HepG2 (cell line): ENCODE measurements around the gene RPUSD4. TPM values are rescaled to one million over a fixed set of nuclear protein-coding genes. Genes with fewer than 3 reads are reported as not detected.
A peak's percentile ranks its signal among the peaks of the same experiment; 100 is the strongest.

ENCODE experiments used
- CBFB ChIP-seq: sonication (generic); formaldehyde crosslinking; IDR thresholded peaks from 2 replicates; pipeline ENCODE4 v1.4.0; 2020; ENCODE audit warnings: missing genetic modification reagents
- HIC2 ChIP-seq: sonication (generic); formaldehyde crosslinking; IDR thresholded peaks from 2 replicates; pipeline ENCODE4 v1.9.0; 2022; ENCODE audit warnings: low read depth, missing genetic modification reagents
- HIVEP1 ChIP-seq: sonication (generic); formaldehyde crosslinking; IDR thresholded peaks from 2 replicates; pipeline ENCODE4 v1.4.0; 2020; ENCODE audit warnings: mild to moderate bottlenecking, missing genetic modification reagents
- NFAT5 ChIP-seq: sonication (generic); formaldehyde crosslinking; IDR thresholded peaks from 2 replicates; pipeline ENCODE4 v1.4.0; 2020; ENCODE audit warnings: missing genetic modification reagents
- RERE ChIP-seq: IDR thresholded peaks from 2 replicates; pipeline ENCODE4 v1.6.1; 2016; ENCODE audit warnings: low read depth, missing genetic modification reagents, missing compliant biosample characterization
- THRA ChIP-seq: sonication (generic); formaldehyde crosslinking; IDR thresholded peaks from 2 replicates; pipeline ENCODE4 v1.4.0; 2020; ENCODE audit warnings: missing genetic modification reagents, borderline replicate concordance
- ZNF510 ChIP-seq: sonication (generic); formaldehyde crosslinking; IDR thresholded peaks from 2 replicates; pipeline ENCODE4 v1.4.0; 2020; ENCODE audit warnings: low read depth, mild to moderate bottlenecking, missing genetic modification reagents
- ZNF547 ChIP-seq: sonication (generic); formaldehyde crosslinking; IDR thresholded peaks from 2 replicates; pipeline ENCODE4 v1.5.1; 2020; ENCODE audit warnings: mild to moderate bottlenecking, missing genetic modification reagents
- ZNF766 ChIP-seq: sonication (generic); formaldehyde crosslinking; IDR thresholded peaks from 2 replicates; pipeline ENCODE4 v1.5.0; 2020; ENCODE audit warnings: missing genetic modification reagents, borderline replicate concordance
- ZNF770 ChIP-seq: sonication (generic); formaldehyde crosslinking; IDR thresholded peaks from 2 replicates; pipeline ENCODE4 v1.5.0; 2020; ENCODE audit warnings: mild to moderate bottlenecking, missing genetic modification reagents
- polyA plus RNA-seq, 8 experiments: library from polyadenylated mRNA; depleted of rRNA in 3 of 8; stranded (reverse) in 7 of 8; unstranded in 1 of 8; fragments of >200 nt; fragmentation: Illumina TruSeq in 4 of 8; extraction: Trizol in 4 of 8; gene quantifications; 2 replicates each; pipeline versions ENCODE4 v1.2.1 to v1.2.3, GENCODE V29; 2011 to 2016; ENCODE audit warnings: low read depth in 4 of 8, missing spikeins in 1 of 8, mixed read lengths in 1 of 8; ENCODE audit not compliant: insufficient read depth in 1 of 8
- total RNA-seq, 5 experiments: library from RNA; depleted of rRNA; stranded (reverse); fragments of >200 nt; fragmentation: Illumina TruSeq; extraction: Trizol; gene quantifications; 2 replicates each; pipeline ENCODE4 v1.2.3, GENCODE V29; 2016; ENCODE audit warnings: low read depth in 1 of 5

Gene RPUSD4
- total and polyA plus RNA-seq, 2 of the 13 experiments (the other 11 are each of a cell fraction or from before 2014, with no cell fraction given): 45.0 to 52.9 TPM

- no peak for TF ChIP-seq HIC2
- TF ChIP-seq ZNF547 (CRISPR knock-in tag): no peak
- TF ChIP-seq CBFB: peak; percentile 83
- TF ChIP-seq ZNF770 (CRISPR knock-in tag): no peak
- no peak for TF ChIP-seq RERE (CRISPR knock-in tag)
- TF ChIP-seq NFAT5 (CRISPR knock-in tag): no peak
- peak; percentile 92 for TF ChIP-seq HIVEP1 (CRISPR knock-in tag)
- no peak for TF ChIP-seq ZNF766 (CRISPR knock-in tag)
- peak; percentile 93 for TF ChIP-seq ZNF510
- no peak for TF ChIP-seq THRA (CRISPR knock-in tag)
These were observed at the start of gene RPUSD4, which contains the start of gene FAM118B (continued) for GRCh38 chr11:126211236-126212088.
